Smooth muscle cell (in vitro differentiated cells): ENCODE data around the gene CCNL2. TPM values are rescaled to one million over a fixed set of nuclear protein-coding genes. Genes with fewer than 3 reads are reported as not detected.
A peak's percentile ranks its signal among the peaks of the same experiment; 100 is the strongest.
"Not testable (repeated sequence)": the region's sequence is repeated elsewhere in the genome, so short reads cannot be mapped to it uniquely, and the experiment has no call there.

Source experiments
- DNase-seq: peaks from one replicate; lab custom pipeline; 2025; ENCODE audit not compliant: unreplicated experiment; lab: John Stamatoyannopoulos, UW
- H2AFZ ChIP-seq: fragments of 200-600 bp; sonication (generic); 2 replicates; pipeline ENCODE4 v1.6.0; 2016; ENCODE audit warnings: antibody characterized with exemption, low read depth, mild to moderate bottlenecking
- H3F3A ChIP-seq: fragments of 200-600 bp; sonication (generic); 2 replicates; pipeline ENCODE4 v1.6.0; 2017; ENCODE audit warnings: antibody characterized with exemption, low read depth
- H3K27ac ChIP-seq: fragments of 200-600 bp; sonication (generic); 2 replicates; pipeline ENCODE4 v1.5.1; 2016; ENCODE audit warnings: low read depth, mild to moderate bottlenecking
- H3K27me3 ChIP-seq: fragments of 200-600 bp; sonication (generic); 2 replicates; pipeline ENCODE4 v1.6.1; 2016; ENCODE audit warnings: low read depth, mild to moderate bottlenecking
- H3K36me3 ChIP-seq: fragments of 200-600 bp; sonication (generic); 2 replicates; pipeline ENCODE4 v1.5.1; 2016; ENCODE audit warnings: low read depth
- H3K4me1 ChIP-seq: fragments of 200-600 bp; sonication (generic); 2 replicates; pipeline ENCODE4 v1.5.1; 2016; ENCODE audit warnings: low read depth
- H3K4me2 ChIP-seq: fragments of 200-600 bp; sonication (generic); 2 replicates; pipeline ENCODE4 v1.6.0; 2016; ENCODE audit warnings: mild to moderate bottlenecking
- H3K4me3 ChIP-seq: fragments of 200-600 bp; sonication (generic); 2 replicates; pipeline ENCODE4 v1.5.1; 2016; ENCODE audit warnings: mild to moderate bottlenecking
- H3K79me2 ChIP-seq: fragments of 200-600 bp; sonication (generic); 2 replicates; pipeline ENCODE4 v1.6.0; 2016; ENCODE audit warnings: low read depth, mild to moderate bottlenecking
- H3K9ac ChIP-seq: fragments of 200-600 bp; sonication (generic); 2 replicates; pipeline ENCODE4 v1.6.0; 2016; ENCODE audit warnings: low read depth
- H3K9me3 ChIP-seq: fragments of 200-600 bp; sonication (generic); replicated peaks from 2 replicates; pipeline ENCODE4 v1.5.1; 2016; ENCODE audit warnings: low read depth
- H4K20me1 ChIP-seq: fragments of 200-600 bp; sonication (generic); 2 replicates; pipeline ENCODE4 v1.6.0; 2016; ENCODE audit warnings: low read depth
- WGBS: methylation state at CpG from one replicate; pipeline ENCODE4 v1.1.7; 2016; ENCODE audit warnings: low lambda C conversion rate; 5-methylcytosine and 5-hydroxymethylcytosine counted together
- polyA plus RNA-seq: library from polyadenylated mRNA; unstranded; fragments of >200 nt; fragmentation: Nextera tagmentation; extraction: Ambion mirVana; gene quantifications from 2 replicates; pipeline ENCODE4 v1.2.1, GENCODE V29; 2016
- total RNA-seq: library from RNA; depleted of rRNA; stranded (reverse); fragments of >200 nt; gene quantifications from 2 replicates; pipeline ENCODE4 v1.2.3, GENCODE V29; 2014
- TF ChIP-seq, protein P1 (sequence below): fragments of 200-600 bp; sonication (generic); IDR thresholded peaks from 2 replicates; pipeline ENCODE4 v1.5.1; 2017; ENCODE audit warnings: borderline replicate concordance, mild to moderate bottlenecking, antibody characterized with exemption; ENCODE audit not compliant: insufficient read depth, poor library complexity, severe bottlenecking

CCNL2 gene
- total RNA-seq (172 and 180 TPM in 2 replicates), polyA plus RNA-seq (144 and 226 TPM in 2 replicates)

DNA sequence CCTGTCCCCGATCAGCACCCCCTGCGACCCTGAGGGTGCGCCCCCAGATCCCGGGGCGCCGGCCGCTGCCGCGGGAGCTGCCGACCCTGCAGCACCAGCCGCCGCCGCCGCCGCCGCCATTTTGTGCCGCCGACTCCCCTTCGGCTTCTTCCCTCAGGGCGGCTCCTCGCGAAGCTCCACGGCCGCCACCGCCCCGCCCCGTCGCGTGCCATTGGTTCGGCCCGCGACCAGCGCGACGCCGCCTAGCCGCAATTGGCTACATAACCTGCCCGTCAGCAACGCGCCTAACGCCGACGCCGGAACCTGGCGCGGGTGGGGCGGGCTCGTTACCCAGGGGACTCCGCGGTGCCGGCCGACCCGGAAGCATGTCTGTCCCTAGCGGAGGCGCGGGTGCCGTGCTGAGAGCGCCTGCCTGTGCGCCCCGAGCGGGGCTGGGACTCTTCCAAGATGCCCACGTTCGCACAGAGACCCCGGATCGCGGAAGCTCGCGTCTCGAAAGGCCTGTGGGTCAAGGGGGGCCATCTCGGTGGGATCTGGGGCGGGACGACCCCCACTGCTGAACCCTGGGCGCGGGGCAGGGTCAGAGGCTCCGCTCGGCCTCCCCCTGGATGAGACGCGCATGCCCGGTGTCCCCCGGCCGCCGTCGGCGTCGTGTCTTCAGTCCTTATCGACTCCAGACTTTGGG is at the start of gene CCNL2:
Gene CCNL2, minus strand, starts transcription at position 149 of the 685 bp plus-strand sequence. Its CDS starts 29 bp downstream, at position 120.
- peak; percentile 94 for DNase-seq
- H4K20me1 ChIP-seq, result peaks cover 7% of the 10 kb centered on the region

DNA sequence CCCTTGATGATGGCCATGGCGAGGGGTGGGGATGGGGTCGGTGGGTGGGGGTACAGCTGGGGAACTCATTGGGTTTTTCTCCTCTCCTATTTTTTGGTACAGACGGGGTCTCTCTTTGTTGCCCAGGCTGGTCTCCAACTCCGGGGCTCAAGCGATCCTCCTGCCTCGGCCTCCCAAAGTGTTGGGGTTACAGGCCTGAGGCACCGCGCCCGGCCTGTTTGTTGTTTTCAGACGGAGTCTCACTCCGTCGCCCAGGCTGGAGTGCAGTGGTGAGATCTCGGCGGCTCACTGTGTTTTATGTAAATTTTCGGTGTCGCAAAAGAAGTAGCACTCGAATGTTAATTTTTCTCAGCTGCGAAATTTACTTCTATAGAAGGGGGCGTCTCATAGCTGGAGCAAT is 47.5 kb upstream of the CCNL2 start:
- not testable (repeated sequence) for H3K27me3 ChIP-seq, DNase-seq, H3K9me3 ChIP-seq, H4K20me1 ChIP-seq, H3K27ac ChIP-seq, H3K79me2 ChIP-seq, H3K4me1 ChIP-seq, H2AFZ ChIP-seq, H3K4me2 ChIP-seq, H3F3A ChIP-seq, H3K36me3 ChIP-seq, H3K4me3 ChIP-seq, H3K9ac ChIP-seq
- whole genome bisulfite sequencing, result 94% methylated on average over 17 of the region's 19 CpGs

More for the DNA sequence above, at the start of gene CCNL2:
- Histone ChIP-seq H3K4me3 (peak within 1 kb of the TSS; percentile 97), H3K4me1 (peaks cover 7% of the 10 kb centered on the region), H3K79me2 (peaks cover 69% of the 10 kb centered on the region), H3K9me3 (no peaks in the 10 kb centered on the region), H2AFZ (peak within 1 kb of the TSS; percentile 1), H3K4me2 (peak within 1 kb of the TSS; percentile 99), H3K36me3 (no peaks in the 10 kb centered on the region), H3K9ac (peak within 1 kb of the TSS; percentile 96), H3K27ac (peak within 1 kb of the TSS; percentile 80), H3K27me3 (no peaks in the 10 kb centered on the region), H3F3A (peaks cover 21% of the 10 kb centered on the region)
- TF ChIP-seq, protein P1, sequence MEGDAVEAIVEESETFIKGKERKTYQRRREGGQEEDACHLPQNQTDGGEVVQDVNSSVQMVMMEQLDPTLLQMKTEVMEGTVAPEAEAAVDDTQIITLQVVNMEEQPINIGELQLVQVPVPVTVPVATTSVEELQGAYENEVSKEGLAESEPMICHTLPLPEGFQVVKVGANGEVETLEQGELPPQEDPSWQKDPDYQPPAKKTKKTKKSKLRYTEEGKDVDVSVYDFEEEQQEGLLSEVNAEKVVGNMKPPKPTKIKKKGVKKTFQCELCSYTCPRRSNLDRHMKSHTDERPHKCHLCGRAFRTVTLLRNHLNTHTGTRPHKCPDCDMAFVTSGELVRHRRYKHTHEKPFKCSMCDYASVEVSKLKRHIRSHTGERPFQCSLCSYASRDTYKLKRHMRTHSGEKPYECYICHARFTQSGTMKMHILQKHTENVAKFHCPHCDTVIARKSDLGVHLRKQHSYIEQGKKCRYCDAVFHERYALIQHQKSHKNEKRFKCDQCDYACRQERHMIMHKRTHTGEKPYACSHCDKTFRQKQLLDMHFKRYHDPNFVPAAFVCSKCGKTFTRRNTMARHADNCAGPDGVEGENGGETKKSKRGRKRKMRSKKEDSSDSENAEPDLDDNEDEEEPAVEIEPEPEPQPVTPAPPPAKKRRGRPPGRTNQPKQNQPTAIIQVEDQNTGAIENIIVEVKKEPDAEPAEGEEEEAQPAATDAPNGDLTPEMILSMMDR, result peak; percentile 31
- under 1% methylated on average over 53 of the region's 86 CpGs for WGBS

DNA sequence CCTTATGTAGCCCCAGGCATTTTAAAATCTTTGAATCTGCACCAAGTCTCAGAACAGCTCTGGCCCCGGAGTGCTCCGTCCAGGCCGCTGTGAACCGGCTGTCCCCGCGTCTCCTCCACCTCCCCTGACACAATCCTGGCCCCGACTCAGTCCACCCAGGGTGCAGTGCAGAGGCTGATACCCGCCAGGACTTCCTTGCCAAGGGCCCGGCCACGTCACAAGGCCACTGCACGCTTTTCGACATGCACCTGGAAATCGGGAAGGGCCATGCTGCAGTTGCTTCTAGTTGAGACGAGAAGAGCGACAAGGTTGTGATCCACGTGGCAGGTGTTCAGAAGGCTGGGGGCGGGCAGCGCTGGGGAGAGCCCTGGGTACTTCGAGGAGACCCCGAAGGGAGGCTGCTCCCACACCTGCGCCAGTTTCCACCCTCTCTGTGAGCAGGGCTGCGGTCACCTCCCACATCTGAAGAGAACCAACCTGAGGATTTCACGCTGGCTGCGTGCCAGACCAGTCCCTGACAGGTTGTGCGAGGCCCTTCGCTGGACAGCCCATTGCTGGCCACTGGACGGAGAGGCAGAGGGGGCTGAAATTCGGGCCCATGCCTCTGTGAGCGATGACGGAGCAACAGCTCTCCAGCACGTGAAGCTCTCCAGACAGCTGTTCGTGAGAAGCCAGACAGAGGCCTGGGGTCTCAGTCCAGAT is 43.1 kb upstream of the CCNL2 start:
- H4K20me1 ChIP-seq, result peaks cover 12% of the 10 kb centered on the region
- no peak overlapping the region for H2AFZ ChIP-seq
- no peak overlapping the region for H3K4me2 ChIP-seq
- no peaks in the 10 kb centered on the region for H3K9me3 ChIP-seq
- TF ChIP-seq, protein P1, result no peak
- H3K79me2 ChIP-seq, result peaks cover 1% of the 10 kb centered on the region
- no peak overlapping the region for H3K4me3 ChIP-seq
- H3K27me3 ChIP-seq, result no peaks in the 10 kb centered on the region
- 95% methylated on average over 32 of the region's 32 CpGs for WGBS
- DNase-seq, result no peak
- no peaks in the 10 kb centered on the region for H3K4me1 ChIP-seq
- no peak overlapping the region for H3K9ac ChIP-seq
- H3K36me3 ChIP-seq, result no peaks in the 10 kb centered on the region
- no peak overlapping the region for H3K27ac ChIP-seq
- no peaks in the 10 kb centered on the region for H3F3A ChIP-seq

DNA sequence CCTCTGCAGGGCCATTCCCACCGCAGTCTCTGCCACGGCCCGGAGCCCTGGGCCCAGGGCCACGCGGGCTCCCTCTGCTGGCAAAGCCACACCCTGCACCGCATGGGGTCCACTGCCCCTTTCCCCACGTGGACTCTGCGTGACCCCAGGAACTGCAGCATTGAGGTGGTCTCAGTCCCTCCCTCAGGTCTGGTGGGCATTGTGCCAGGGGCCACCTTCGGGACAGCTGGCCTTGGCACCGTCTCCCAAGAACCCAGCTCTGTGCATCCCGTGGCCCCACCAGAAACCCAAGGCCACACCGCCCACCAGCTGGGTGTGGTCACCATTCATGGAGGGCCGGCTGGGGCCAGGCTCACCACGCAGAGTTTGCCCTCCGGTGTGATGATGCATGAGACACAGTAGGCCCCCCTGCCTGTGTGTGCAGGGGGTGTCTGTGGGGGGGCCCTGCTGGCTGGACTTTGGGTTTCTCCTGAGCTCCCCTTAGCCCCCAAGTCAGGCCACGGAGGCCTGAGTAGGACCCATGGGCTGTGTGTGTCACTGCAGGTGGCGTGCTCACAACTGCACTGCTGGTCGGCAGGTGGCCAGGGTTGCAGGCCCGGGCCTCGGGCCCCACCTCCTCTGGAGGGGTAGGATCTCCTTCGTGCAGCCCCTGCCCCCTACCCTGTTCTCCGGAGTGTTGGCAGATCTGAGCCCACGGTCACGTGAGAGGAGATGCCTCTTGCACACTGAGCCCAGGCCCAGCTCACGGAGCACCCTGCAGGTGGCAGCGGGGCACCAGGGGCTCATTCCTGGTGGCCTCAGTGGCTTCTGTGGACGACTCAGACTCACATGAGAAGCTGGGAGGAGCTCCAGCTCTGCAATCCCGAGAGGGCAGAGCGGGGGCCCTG is 42.1 kb upstream of the CCNL2 start:
- Histone ChIP-seq H3K9ac (no peak overlapping the region), H2AFZ (no peak overlapping the region)
- WGBS, result 69% methylated on average over 28 of the region's 29 CpGs

More for the DNA sequence above, 42.1 kb upstream of the CCNL2 start:
- no peak for DNase-seq
- TF ChIP-seq, protein P1, result peak; percentile 72
- H3K4me1 ChIP-seq, result peaks cover 3% of the 10 kb centered on the region
- H3K79me2 ChIP-seq, result peaks cover 11% of the 10 kb centered on the region
- H3K27ac ChIP-seq, result no peak overlapping the region
- H3K4me2 ChIP-seq, result no peak overlapping the region
- H4K20me1 ChIP-seq, result peaks cover 22% of the 10 kb centered on the region
- H3K27me3 ChIP-seq, result no peaks in the 10 kb centered on the region
- no peaks in the 10 kb centered on the region for H3F3A ChIP-seq
- no peaks in the 10 kb centered on the region for H3K36me3 ChIP-seq
- no peaks in the 10 kb centered on the region for H3K9me3 ChIP-seq
- no peak overlapping the region for H3K4me3 ChIP-seq
